Lung (tissue), 12 donors: ENCODE data around the gene DNMT3A. TPM values are rescaled to one million over a fixed set of nuclear protein-coding genes. Genes with fewer than 3 reads are reported as not detected.
A peak's percentile ranks its signal among the peaks of the same experiment; 100 is the strongest.

Experiments used
- ATAC-seq: fragments of 200-7000 bp; cut with Tn5 transposase; one replicate; pipeline ENCODE4 v1.9.1; 2020; ENCODE audit warnings: moderate number of reproducible peaks; ENCODE audit not compliant: insufficient read depth, low FRiP score
- DNase-seq, 3 donors: peaks; one replicate each; pipeline ENCODE4 v3.0.0-alpha.2; 2013 to 2017
- H3K27ac ChIP-seq, 2 donors: one replicate each; pipeline ENCODE4 v1.5.1; 2013; ENCODE audit warnings: mild to moderate bottlenecking in 2 of 2, moderate library complexity in 2 of 2, control low read depth in 1 of 2, inconsistent platforms in 1 of 2, low read depth in 1 of 2, low read length in 1 of 2
- H3K27me3 ChIP-seq, 3 donors: one replicate each; pipeline ENCODE4 v1.5.1; 2013; ENCODE audit warnings: low read length in 2 of 3; ENCODE audit not compliant: control insufficient read depth in 3 of 3, insufficient read depth in 3 of 3
- H3K36me3 ChIP-seq, 4 donors: one replicate each; pipeline ENCODE4 v1.5.1; 2013; ENCODE audit warnings: low read length in 4 of 4, mild to moderate bottlenecking in 1 of 4, moderate library complexity in 1 of 4; ENCODE audit not compliant: control insufficient read depth in 4 of 4, insufficient read depth in 4 of 4
- H3K4me1 ChIP-seq, 5 donors: one replicate each; pipeline ENCODE4 v1.5.1; 2013; ENCODE audit warnings: low read length in 5 of 5, mild to moderate bottlenecking in 2 of 5, moderate library complexity in 1 of 5; ENCODE audit not compliant: control insufficient read depth in 5 of 5, insufficient read depth in 5 of 5
- H3K4me3 ChIP-seq: one replicate; pipeline ENCODE4 v1.5.1; 2013; ENCODE audit warnings: mild to moderate bottlenecking, control low read depth, moderate library complexity
- H3K9ac ChIP-seq, 2 donors: one replicate each; pipeline ENCODE4 v1.5.1; 2013; ENCODE audit warnings: low read length in 2 of 2, control low read depth in 1 of 2; ENCODE audit not compliant: insufficient read depth in 1 of 2
- H3K9me3 ChIP-seq, 4 donors: one replicate each; pipeline ENCODE4 v1.5.1; 2013; ENCODE audit warnings: low read length in 3 of 4, mild to moderate bottlenecking in 1 of 4, moderate library complexity in 1 of 4; ENCODE audit not compliant: control insufficient read depth in 4 of 4, insufficient read depth in 3 of 4
- WGBS, 2 donors: extraction: QIAGEN DNeasy Blood & Tissue Kit; methylation state at CpG; one replicate each; pipeline ENCODE4 v1.1.7; 2013; 5-methylcytosine and 5-hydroxymethylcytosine counted together
- polyA plus RNA-seq, 2 donors: library from polyadenylated mRNA; stranded (reverse); fragments of 200-250 nt; gene quantifications; one replicate each; pipeline ENCODE4 v1.2.1, GENCODE V29; 2013
- total RNA-seq, 2 donors: library from RNA; depleted of rRNA in 1 of 2; stranded (reverse); fragments of >200 nt in 1 of 2; gene quantifications; one replicate each; pipeline ENCODE4 v1.2.1, GENCODE V29; 2014 to 2021
- TF ChIP-seq, protein P1 (sequence below): IDR thresholded peaks from 2 replicates; pipeline ENCODE4 v1.5.1; 2012; ENCODE audit warnings: mild to moderate bottlenecking; ENCODE audit errors: control extremely low read depth, extremely low read depth
- donor health status: control.
- donor health status: control.
- donor health status: Bipolar disorder and iron deficiency.
- donor health status: healthy.
- donor health status: DM: yes; HTN: yes; CAD: no.

DNMT3A gene
- total and polyA plus RNA-seq, 4 donors = 9.2 to 61.0 (median 26.9) TPM

DNA sequence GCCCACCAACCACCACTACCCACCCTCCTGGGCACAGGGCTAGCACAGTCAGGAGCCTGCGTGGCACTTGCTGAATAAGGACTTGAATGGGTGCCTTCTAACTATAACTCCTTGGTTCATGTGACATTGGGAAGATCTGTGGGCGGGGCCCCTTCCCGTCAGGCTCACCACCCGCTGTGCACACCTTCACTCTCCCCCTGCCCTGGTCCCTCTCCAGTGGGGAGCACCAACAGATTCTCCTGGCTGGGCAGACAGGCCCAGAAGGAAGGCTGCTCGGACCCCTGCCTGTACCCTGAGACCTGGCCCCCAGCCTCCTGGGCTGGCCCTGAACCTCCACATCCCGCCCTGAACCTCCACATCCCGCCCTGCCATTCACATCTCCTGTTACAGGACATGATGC, 139.9 kb downstream of the DNMT3A start:
- Histone ChIP-seq H3K27me3 (no peaks in the 10 kb centered on the region), H3K36me3 (no peaks in the 10 kb centered on the region), H3K27ac (no peak overlapping the region), H3K9ac (no peak overlapping the region), H3K9me3 (no peaks in the 10 kb centered on the region), H3K4me3 (no peak overlapping the region), H3K4me1 (peaks cover 0 to 13% (median 3%) of the 10 kb centered on the region in 5 donors)
- DNase-seq (no peak), ATAC-seq (no peak)
- TF ChIP-seq, protein P1, sequence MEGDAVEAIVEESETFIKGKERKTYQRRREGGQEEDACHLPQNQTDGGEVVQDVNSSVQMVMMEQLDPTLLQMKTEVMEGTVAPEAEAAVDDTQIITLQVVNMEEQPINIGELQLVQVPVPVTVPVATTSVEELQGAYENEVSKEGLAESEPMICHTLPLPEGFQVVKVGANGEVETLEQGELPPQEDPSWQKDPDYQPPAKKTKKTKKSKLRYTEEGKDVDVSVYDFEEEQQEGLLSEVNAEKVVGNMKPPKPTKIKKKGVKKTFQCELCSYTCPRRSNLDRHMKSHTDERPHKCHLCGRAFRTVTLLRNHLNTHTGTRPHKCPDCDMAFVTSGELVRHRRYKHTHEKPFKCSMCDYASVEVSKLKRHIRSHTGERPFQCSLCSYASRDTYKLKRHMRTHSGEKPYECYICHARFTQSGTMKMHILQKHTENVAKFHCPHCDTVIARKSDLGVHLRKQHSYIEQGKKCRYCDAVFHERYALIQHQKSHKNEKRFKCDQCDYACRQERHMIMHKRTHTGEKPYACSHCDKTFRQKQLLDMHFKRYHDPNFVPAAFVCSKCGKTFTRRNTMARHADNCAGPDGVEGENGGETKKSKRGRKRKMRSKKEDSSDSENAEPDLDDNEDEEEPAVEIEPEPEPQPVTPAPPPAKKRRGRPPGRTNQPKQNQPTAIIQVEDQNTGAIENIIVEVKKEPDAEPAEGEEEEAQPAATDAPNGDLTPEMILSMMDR = no peak
- WGBS, 2 donors = 94 to 97% methylated on average over 7 of the region's 7 CpGs

DNA sequence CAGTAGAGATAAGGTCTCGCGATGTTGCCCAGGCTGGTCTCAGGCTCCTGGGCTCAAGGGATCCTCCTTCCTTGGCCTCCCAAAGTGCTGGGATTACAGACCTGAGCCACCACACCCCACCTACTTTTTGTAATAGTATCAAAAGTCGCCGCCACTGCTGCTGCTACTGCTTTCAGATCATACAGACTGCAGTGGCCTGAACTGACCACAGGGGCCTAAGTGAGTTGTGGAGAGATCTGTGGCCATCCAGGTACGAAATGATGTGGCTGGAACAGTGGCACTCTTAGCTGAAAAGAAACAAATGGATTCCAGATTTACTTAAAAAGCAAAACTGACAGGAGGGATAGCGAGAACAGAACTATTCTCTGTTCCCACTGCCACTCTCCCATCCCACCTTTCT, 140.5 kb downstream of the DNMT3A start:
- no peak for ATAC-seq
- Histone ChIP-seq H3K4me3 (no peak overlapping the region), H3K9ac (no peak overlapping the region), H3K36me3 (no peaks in the 10 kb centered on the region), H3K27ac (no peak overlapping the region), H3K27me3 (no peaks in the 10 kb centered on the region), H3K9me3 (no peaks in the 10 kb centered on the region), H3K4me1 (peaks cover 0 to 13% (median 3%) of the 10 kb centered on the region in 5 donors)
- DNase-seq = no peak
- TF ChIP-seq, protein P1 = no peak
- WGBS, 2 donors = 86 to 90% methylated on average over 6 of the region's 6 CpGs

DNA sequence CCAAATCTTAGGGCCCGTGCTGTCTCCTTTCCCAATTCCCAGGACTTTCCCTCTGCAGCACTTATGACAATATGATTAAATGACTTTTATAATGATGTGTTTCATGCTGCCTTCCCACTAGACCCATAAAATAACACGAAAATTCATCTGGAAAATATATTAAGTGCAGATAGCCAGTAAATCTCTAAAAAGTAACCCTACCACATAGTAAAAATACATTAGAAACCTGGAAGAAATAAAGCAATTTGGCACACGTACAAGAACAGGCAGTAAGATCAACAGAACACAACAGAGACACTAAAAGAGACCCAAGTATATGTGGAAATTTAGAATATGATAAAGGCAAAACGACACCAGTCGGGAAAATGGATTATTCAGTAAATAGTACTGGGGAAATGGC, 143.1 kb downstream of the DNMT3A start:
- no peaks in the 10 kb centered on the region for H3K27me3 ChIP-seq
- peaks cover 0 to 13% (median 3%) of the 10 kb centered on the region in 5 donors for H3K4me1 ChIP-seq
- no peaks in the 10 kb centered on the region for H3K36me3 ChIP-seq
- ATAC-seq (no peak), DNase-seq (peak in 2 of 3 donors; percentile 46 to 49)
- TF ChIP-seq, protein P1 = no peak
- no peak overlapping the region for H3K4me3 ChIP-seq
- 72 to 89% methylated on average over 5 of the region's 5 CpGs for WGBS, 2 donors
- H3K27ac ChIP-seq = no peak overlapping the region
- no peaks in the 10 kb centered on the region for H3K9me3 ChIP-seq
- H3K9ac ChIP-seq = no peak overlapping the region

DNA sequence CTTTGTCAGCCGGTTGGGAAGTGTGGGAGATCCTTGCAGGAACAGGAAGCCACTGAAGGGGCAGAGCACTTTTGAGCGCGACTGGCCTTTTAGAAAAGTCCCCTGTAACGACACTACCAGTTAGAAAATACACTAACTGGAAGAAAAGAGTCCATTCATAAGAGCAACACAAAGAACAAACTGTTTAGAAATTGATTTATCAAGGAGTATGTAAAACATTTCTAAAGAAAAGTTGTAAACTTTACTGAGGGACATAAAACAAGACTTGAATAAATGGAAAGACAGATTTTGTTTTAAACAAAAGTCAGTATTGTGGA, 143.6 kb downstream of the DNMT3A start:
- H3K9ac ChIP-seq = no peak overlapping the region
- H3K27ac ChIP-seq = no peak overlapping the region
- no peaks in the 10 kb centered on the region for H3K9me3 ChIP-seq
- WGBS, 2 donors = 21 to 43% methylated on average over 4 of the region's 4 CpGs
- no peaks in the 10 kb centered on the region for H3K36me3 ChIP-seq
- no peaks in the 10 kb centered on the region for H3K27me3 ChIP-seq
- TF ChIP-seq, protein P1 = no peak
- no peak for DNase-seq
- no peak for ATAC-seq
- peaks cover 0 to 13% (median 3%) of the 10 kb centered on the region in 5 donors for H3K4me1 ChIP-seq
- H3K4me3 ChIP-seq = no peak overlapping the region
